H1 (cell line): ENCODE data around the gene HBM. TPM values are rescaled to one million over a fixed set of nuclear protein-coding genes. Genes with fewer than 3 reads are reported as not detected.

Experiments used
- CTCF ChIA-PET: fragments of 300-600 bp; sonication (Branson Sonifier 250); formaldehyde crosslinking; loops from one replicate; lab custom pipeline; 2021; ENCODE audit not compliant: partially characterized antibody; lab: Charles Lee
- POLR2A ChIA-PET: fragments of 300-600 bp; sonication (Branson Sonifier 250); formaldehyde crosslinking; loops from one replicate; lab custom pipeline; 2021; ENCODE audit warnings: inconsistent platforms; ENCODE audit not compliant: partially characterized antibody; lab: Charles Lee
- DNase-seq, 2 experiments: peaks; one replicate each; pipeline versions ENCODE4 v3.0.0 to v3.0.0-alpha.2; 2010 to 2022; ENCODE audit warnings: low spot score in 2 of 2, low read depth in 1 of 2, mixed read lengths in 1 of 2
- FAIRE-seq: peaks from 2 replicates; lab custom pipeline; 2011; peaks lifted over from hg19 to GRCh38; lab: Jason Lieb, UNC
- H2AFZ ChIP-seq: 2 replicates; pipeline ENCODE4 v1.8.1; 2012; ENCODE audit warnings: low read length, inconsistent platforms
- H2AK5ac ChIP-seq: 2 replicates; pipeline ENCODE4 v1.6.1; 2013; ENCODE audit warnings: low read depth, low read length
- H2BK120ac ChIP-seq: replicated peaks from 2 replicates; pipeline ENCODE3; 2013; ENCODE audit warnings: low read depth, low read length, inconsistent platforms
- H2BK12ac ChIP-seq: 2 replicates; pipeline ENCODE4 v1.6.1; 2013; ENCODE audit warnings: low read depth, low read length
- H2BK15ac ChIP-seq: 2 replicates; pipeline ENCODE4 v1.6.1; 2013; ENCODE audit warnings: low read length
- H2BK20ac ChIP-seq: 2 replicates; pipeline ENCODE4 v1.6.1; 2013; ENCODE audit warnings: low read length
- H2BK5ac ChIP-seq: 2 replicates; pipeline ENCODE4 v1.6.1; 2013; ENCODE audit warnings: low read depth, low read length
- H3K14ac ChIP-seq: 2 replicates; pipeline ENCODE4 v1.6.1; 2013; ENCODE audit warnings: inconsistent platforms; ENCODE audit not compliant: insufficient read length
- H3K18ac ChIP-seq: 2 replicates; pipeline ENCODE4 v1.6.1; 2013; ENCODE audit warnings: low read length; ENCODE audit errors: extremely low read depth
- H3K23ac ChIP-seq: 2 replicates; pipeline ENCODE4 v1.6.1; 2013; ENCODE audit warnings: inconsistent platforms; ENCODE audit not compliant: insufficient read length
- H3K23me2 ChIP-seq: 2 replicates; pipeline ENCODE4 v1.6.1; 2013; ENCODE audit warnings: low read depth, low read length
- H3K27ac ChIP-seq: 2 replicates; pipeline ENCODE4 v1.6.1; 2011; ENCODE audit warnings: low read depth, low read length, inconsistent platforms
- H3K27me3 ChIP-seq, 4 experiments: replicated peaks in 1 of 4; 1 replicate in 1 of 4; 2 replicates in 3 of 4; pipeline versions ENCODE4 v1.6.1 to v1.8.1; 2011 to 2013; ENCODE audit warnings: low read length in 3 of 4, mild to moderate bottlenecking in 3 of 4, inconsistent platforms in 2 of 4, mixed read lengths in 2 of 4, moderate library complexity in 1 of 4; ENCODE audit not compliant: control insufficient read depth in 3 of 4, insufficient read depth in 3 of 4; ENCODE audit errors: extremely low read depth in 1 of 4
- H3K36me3 ChIP-seq, 4 experiments: 2 replicates each; pipeline versions ENCODE4 v1.6.1 to v1.8.1; 2011 to 2013; ENCODE audit warnings: mild to moderate bottlenecking in 4 of 4, low read length in 3 of 4, moderate library complexity in 2 of 4, control low read depth in 1 of 4, inconsistent platforms in 1 of 4; ENCODE audit not compliant: insufficient read depth in 4 of 4, control insufficient read depth in 2 of 4
- H3K4ac ChIP-seq: replicated peaks from 2 replicates; pipeline ENCODE3; 2013; ENCODE audit warnings: low read length, low read depth, mixed read lengths, inconsistent platforms; ENCODE audit not compliant: insufficient read length
- H3K4me1 ChIP-seq, 4 experiments: replicated peaks in 1 of 4; 1 replicate in 1 of 4; 2 replicates in 3 of 4; pipeline versions ENCODE4 v1.6.1 to v1.8.1; 2011 to 2013; ENCODE audit warnings: low read length in 3 of 4, inconsistent platforms in 2 of 4, mixed read lengths in 1 of 4; ENCODE audit not compliant: insufficient read depth in 4 of 4, control insufficient read depth in 3 of 4
- H3K4me2 ChIP-seq, 2 experiments: 2 replicates each; pipeline versions ENCODE4 v1.6.1 to v1.8.1; 2011 to 2013; ENCODE audit warnings: low read depth in 2 of 2, low read length in 2 of 2, control low read depth in 1 of 2, inconsistent platforms in 1 of 2, mild to moderate bottlenecking in 1 of 2; ENCODE audit not compliant: insufficient read depth in 1 of 2
- H3K4me3 ChIP-seq, 4 experiments: fragments of 200-600, 300-600 bp in 1 of 4; sonication (generic), shearing (Covaris generic), sonication (Bioruptor Twin) in 1 of 4; 2 replicates each; pipeline versions ENCODE4 v1.5.1 to v1.8.1; 2011 to 2016; ENCODE audit warnings: low read length in 4 of 4, low read depth in 3 of 4, control low read depth in 2 of 4, inconsistent platforms in 2 of 4, mild to moderate bottlenecking in 2 of 4, mixed read lengths in 1 of 4, moderate library complexity in 1 of 4; ENCODE audit not compliant: insufficient read depth in 2 of 4; ENCODE audit errors: extremely low read depth in 1 of 4
- H3K56ac ChIP-seq: replicated peaks from 2 replicates; pipeline ENCODE3; 2013; ENCODE audit warnings: low read depth, mild to moderate bottlenecking, mixed read lengths, low read length, inconsistent platforms; ENCODE audit not compliant: insufficient read length
- H3K79me1 ChIP-seq: 2 replicates; pipeline ENCODE4 v1.6.1; 2013; ENCODE audit warnings: low read depth, low read length, control low read depth
- H3K79me2 ChIP-seq, 2 experiments: 2 replicates each; pipeline versions ENCODE4 v1.6.1 to v1.8.1; 2012 to 2013; ENCODE audit warnings: low read length in 2 of 2, mild to moderate bottlenecking in 2 of 2, inconsistent platforms in 1 of 2; ENCODE audit not compliant: insufficient read depth in 2 of 2, control insufficient read depth in 1 of 2
- H3K9ac ChIP-seq, 4 experiments: replicated peaks in 1 of 4; 1 replicate in 1 of 4; 2 replicates in 3 of 4; pipeline versions ENCODE4 v1.6.1 to v1.8.1; 2011 to 2013; ENCODE audit warnings: low read depth in 3 of 4, low read length in 3 of 4, control low read depth in 2 of 4, mild to moderate bottlenecking in 2 of 4, moderate library complexity in 2 of 4, inconsistent platforms in 1 of 4; ENCODE audit errors: extremely low read depth in 1 of 4
- H3K9me3 ChIP-seq, 2 experiments: 2 replicates each; pipeline versions ENCODE4 v1.6.1 to v1.8.1; 2012 to 2013; ENCODE audit warnings: mild to moderate bottlenecking in 2 of 2, moderate library complexity in 2 of 2, control low read depth in 1 of 2, inconsistent platforms in 1 of 2, low read depth in 1 of 2, low read length in 1 of 2, mixed read lengths in 1 of 2; ENCODE audit not compliant: insufficient read depth in 2 of 2
- H4K20me1 ChIP-seq, 2 experiments: replicated peaks in 1 of 2; 2 replicates each; pipeline versions ENCODE3 to v1.8.1; 2011 to 2013; ENCODE audit warnings: inconsistent platforms in 2 of 2, low read length in 2 of 2, mild to moderate bottlenecking in 1 of 2; ENCODE audit not compliant: insufficient read depth in 2 of 2, control insufficient read depth in 1 of 2
- H4K5ac ChIP-seq: 2 replicates; pipeline ENCODE4 v1.6.1; 2013; ENCODE audit warnings: low read length, low read depth, mixed read lengths, inconsistent platforms; ENCODE audit not compliant: insufficient read length
- H4K8ac ChIP-seq: 2 replicates; pipeline ENCODE4 v1.8.0; 2013; ENCODE audit warnings: mild to moderate bottlenecking, moderate library complexity, low read length, inconsistent platforms; ENCODE audit not compliant: insufficient read depth; ENCODE audit errors: extremely low read depth
- H4K91ac ChIP-seq: replicated peaks from 2 replicates; pipeline ENCODE3; 2013; ENCODE audit warnings: low read length, mixed read lengths, inconsistent platforms; ENCODE audit not compliant: insufficient read length
- ATF2 ChIP-seq: IDR thresholded peaks from 2 replicates; pipeline ENCODE4 v1.6.1; 2012; ENCODE audit warnings: low read length, inconsistent platforms
- BCL11A ChIP-seq, 2 experiments: IDR thresholded peaks; one replicate each; pipeline ENCODE4 v1.6.1; 2011; ENCODE audit warnings: low read depth in 2 of 2, low read length in 2 of 2, mild to moderate bottlenecking in 2 of 2
- CEBPB ChIP-seq: IDR thresholded peaks from 2 replicates; pipeline ENCODE4 v1.6.1; 2012; ENCODE audit warnings: low read depth, low read length
- POLR2A ChIP-seq, 2 experiments: IDR thresholded peaks; 1 replicate in 1 of 2; 2 replicates in 1 of 2; pipeline ENCODE4 v1.6.1; 2011; ENCODE audit warnings: low read depth in 2 of 2, low read length in 2 of 2, mild to moderate bottlenecking in 2 of 2; ENCODE audit errors: control extremely low read depth in 1 of 2
- WGBS, 2 experiments: shearing (Covaris generic) in 1 of 2; methylation state at CpG; one replicate each; pipeline versions ENCODE4 v1.1.6 to v1.1.7; 2013 to 2015; ENCODE audit warnings: low lambda C conversion rate in 2 of 2, mixed read lengths in 2 of 2, inconsistent platforms in 1 of 2, low coverage in 1 of 2, missing lambda C conversion rate in 1 of 2; ENCODE audit not compliant: insufficient replicate concordance in 2 of 2, insufficient coverage in 1 of 2, insufficient read length in 1 of 2; ENCODE audit errors: extremely low coverage in 1 of 2, missing lambda C conversion rate in 1 of 2; 5-methylcytosine and 5-hydroxymethylcytosine counted together
- polyA plus RNA-seq, 7 experiments: library from polyadenylated mRNA; depleted of rRNA in 3 of 7; stranded (reverse) in 5 of 7; unstranded in 2 of 7; fragments of >200 nt in 5 of 7; fragments of 200-250 nt in 2 of 7; gene quantifications; 1 replicate in 5 of 7; 2 replicates in 1 of 7; 4 replicates in 1 of 7; pipeline versions ENCODE4 v1.2.1 to v1.2.3, GENCODE V29; 2011 to 2013; ENCODE audit warnings: missing spikeins in 2 of 7, mixed read lengths in 2 of 7
- total RNA-seq: library from RNA; stranded (reverse); fragmentation: NEBNext Ultra II Directional; extraction: Animal tissue kit (Norgen Biotek cat#: 25700); gene quantifications from 2 replicates; pipeline ENCODE4 v1.2.1, GENCODE V29; 2021

HBM gene
- total and polyA plus RNA-seq, 2 of the 8 experiments (the other 6 are each of a cell fraction or from before 2014, with no cell fraction given), result 0.88 TPM; not detected in 1

- 97% methylated on average over 11 of the region's 11 CpGs; no CpG with 5 or more reads in 1 of the 2 experiments for WGBS, 2 experiments
- Histone ChIP-seq H4K91ac (no peak overlapping the region), H3K4me3 (no peak overlapping the region), H3K4me2 (no peak overlapping the region), H3K79me2 (no peaks in the 10 kb centered on the region; a peak in 1 of 4 replicates), H4K8ac (no peak overlapping the region; the same call in 1 of the 2 replicates), H3K27me3 (no peaks in the 10 kb centered on the region), H3K23ac (no peak overlapping the region), H3K36me3 (peaks cover 39 to 93% (median 68%) of the 10 kb centered on the region in 4 experiments; a peak in 7 of 8 replicates), H3K27ac (no peak overlapping the region), H4K20me1 (peaks cover 2 to 19% of the 10 kb centered on the region in 2 experiments), H3K56ac (no peak overlapping the region), H3K4me1 (no peaks in the 10 kb centered on the region), H2BK120ac (no peak overlapping the region), H2AFZ (no peak overlapping the region), H3K9ac (no peak overlapping the region), H3K23me2 (no peaks in the 10 kb centered on the region), H3K79me1 (peaks cover 3% of the 10 kb centered on the region; the same call in 1 of the 2 replicates), H3K18ac (no peak overlapping the region), H2BK15ac (no peak overlapping the region), H2BK5ac (no peak overlapping the region), H2BK12ac (no peak overlapping the region), H4K5ac (no peak overlapping the region), H3K14ac (no peak overlapping the region), H2BK20ac (no peak overlapping the region), H3K4ac (no peak overlapping the region), H2AK5ac (no peak overlapping the region), H3K9me3 (no peaks in the 10 kb centered on the region)
- ChIA-PET CTCF (interaction anchor here (0.6 to 1.6 kb wide), 6 partner anchors 11 to 140 kb away, joined by 3 to 6 read pairs (median 4); no protein-coding TSS in a partner anchor), POLR2A (interaction anchor here (0.6 to 34.3 kb wide), 4 partner anchors 9 to 1261 kb away, joined by 3 to 348 read pairs (median 5); partner anchors contain the start of gene LUC7L)
- DNase-seq, result no peak
- FAIRE-seq, result no peak
- TF ChIP-seq POLR2A (IDR thresholded peaks at IDR 0.05; ENCODE audit: control extremely low read depth in 1 of 2, low read depth in 2 of 2, low read length in 2 of 2) (no peak), CEBPB (no peak), ATF2 (no peak), BCL11A (IDR thresholded peaks at IDR 0.05; ENCODE audit: low read depth in 2 of 2, low read length in 2 of 2) (no peak)
These were observed 26.9 kb downstream of the HBM start for GRCh38 chr16:192686-193085.
